ENCODE results near the gene GTF2F2.
"Not testable (repeated sequence)": the region's sequence is repeated elsewhere in the genome, so short reads cannot be mapped to it uniquely, and the experiment has no call there.

Gene GTF2F2

GRCh38 chr13:45180713-45181601, 60.6 kb downstream of the GTF2F2 start:
- DNase-seq: no peak

GRCh38 chr13:45184693-45185092, 64.4 kb downstream of the GTF2F2 start:
- no peak for DNase-seq

GRCh38 chr13:45185286-45185685, 65.0 kb downstream of the GTF2F2 start:
- no peak for DNase-seq

- not testable (repeated sequence) for DNase-seq
These were observed 68.8 kb downstream of the GTF2F2 start for GRCh38 chr13:45189077-45189476.

GRCh38 chr13:45189511-45189910, 69.2 kb downstream of the GTF2F2 start:
- DNase-seq: not testable (repeated sequence)

GRCh38 chr13:45191874-45192273, 71.6 kb downstream of the GTF2F2 start:
- DNase-seq: no peak

GRCh38 chr13:45194081-45194939, 74.0 kb downstream of the GTF2F2 start:
- DNase-seq: no peak

- DNase-seq: no peak
These were observed 75.1 kb downstream of the GTF2F2 start for GRCh38 chr13:45195421-45195820.

- no peak for DNase-seq
These were observed 75.8 kb downstream of the GTF2F2 start for GRCh38 chr13:45196096-45196495.

GRCh38 chr13:45196622-45197021, 76.3 kb downstream of the GTF2F2 start:
- DNase-seq: no peak

- DNase-seq: no peak
These were observed 77.7 kb downstream of the GTF2F2 start for GRCh38 chr13:45198041-45198440.

- DNase-seq: no peak
These were observed 78.6 kb downstream of the GTF2F2 start for GRCh38 chr13:45198924-45199323.

GRCh38 chr13:45199711-45200110, 79.4 kb downstream of the GTF2F2 start:
- DNase-seq: no peak

GRCh38 chr13:45200701-45201232, 80.5 kb downstream of the GTF2F2 start, which contains the start of gene KCTD4:
Gene KCTD4 (minus strand): TSS chr13:45201045. CDS start chr13:45194567, 6,478 bp downstream.
- DNase-seq: no peak

GRCh38 chr13:45205124-45205523, 84.8 kb downstream of the GTF2F2 start:
- no peak for DNase-seq

- DNase-seq: no peak
These were observed 86.0 kb downstream of the GTF2F2 start for GRCh38 chr13:45206340-45206739.

GRCh38 chr13:45207319-45207718, 87.0 kb downstream of the GTF2F2 start:
- no peak for DNase-seq

GRCh38 chr13:45208132-45208531, 87.8 kb downstream of the GTF2F2 start:
- DNase-seq: no peak

GRCh38 chr13:45209229-45209628, 88.9 kb downstream of the GTF2F2 start:
- DNase-seq: no peak

GRCh38 chr13:45215392-45216077, 95.2 kb downstream of the GTF2F2 start:
- no peak for DNase-seq

GRCh38 chr13:45216193-45216592, 95.9 kb downstream of the GTF2F2 start:
- no peak for DNase-seq

- no peak for DNase-seq
These were observed 98.4 kb downstream of the GTF2F2 start for GRCh38 chr13:45218689-45219088.

Data from KG1 (cell line).